IMR-90 (cell line): ENCODE results near the gene ADGRL3. TPM values are rescaled to one million over a fixed set of nuclear protein-coding genes. Genes with fewer than 3 reads are reported as not detected.

Experiments
- ATAC-seq: fragments of 200-7000 bp; cut with Tn5 transposase; 2 replicates; pipeline ENCODE4 v1.9.1; 2020; ENCODE audit warnings: low read depth, mild to moderate bottlenecking, moderate library complexity
- BruUV-seq: library from RNA; stranded (reverse); fragments of 400-500 nt; replicated peaks from 2 replicates; lab custom pipeline; 2021; lab: Mats Ljungman, UMichigan
- CTCF ChIA-PET: fragments of 300-600 bp; formaldehyde crosslinking; extraction: SDS; loops from one replicate; lab custom pipeline; 2021; ENCODE audit warnings: antibody characterized with exemption; lab: Yijun Ruan, JAX
- POLR2A ChIA-PET: fragments of 300-600 bp; sonication (Branson Sonifier 250); formaldehyde crosslinking; loops from one replicate; lab custom pipeline; 2022; ENCODE audit warnings: antibody characterized with exemption; ENCODE audit not compliant: unreplicated experiment; lab: Charles Lee
- DNase-seq: peaks from one replicate; pipeline ENCODE4 v3.0.0; 2013
- H2AFZ ChIP-seq: replicated peaks from 2 replicates; pipeline ENCODE3; 2013; ENCODE audit warnings: low read length, mild to moderate bottlenecking; ENCODE audit not compliant: poor library complexity
- H2AK5ac ChIP-seq: 2 replicates; pipeline ENCODE4 v1.6.1; 2013; ENCODE audit warnings: low read depth, low read length, inconsistent platforms
- H2AK9ac ChIP-seq: replicated peaks from 2 replicates; pipeline ENCODE3; 2013; ENCODE audit warnings: mild to moderate bottlenecking, low read depth, low read length, moderate library complexity; ENCODE audit not compliant: poor library complexity
- H2BK120ac ChIP-seq: 2 replicates; pipeline ENCODE4 v1.6.1; 2013; ENCODE audit warnings: low read depth, low read length, inconsistent platforms
- H2BK15ac ChIP-seq: 3 replicates; pipeline ENCODE4 v1.6.1; 2013; ENCODE audit warnings: low read depth, low read length, inconsistent platforms
- H2BK20ac ChIP-seq: 2 replicates; pipeline ENCODE4 v1.6.1; 2013; ENCODE audit warnings: low read depth, mild to moderate bottlenecking, inconsistent platforms, low read length, moderate library complexity
- H2BK5ac ChIP-seq: 2 replicates; pipeline ENCODE4 v1.6.1; 2013; ENCODE audit warnings: mild to moderate bottlenecking, low read depth, low read length, inconsistent platforms; ENCODE audit not compliant: poor library complexity, severe bottlenecking
- H3K14ac ChIP-seq: replicated peaks from 2 replicates; pipeline ENCODE4 v1.6.1; 2013; ENCODE audit warnings: low read depth, low read length, inconsistent platforms
- H3K18ac ChIP-seq: 2 replicates; pipeline ENCODE4 v1.6.1; 2013; ENCODE audit warnings: low read depth, low read length, control low read depth
- H3K23ac ChIP-seq: 2 replicates; pipeline ENCODE4 v1.6.1; 2013; ENCODE audit warnings: low read depth, low read length, inconsistent platforms
- H3K27ac ChIP-seq: 2 replicates; pipeline ENCODE4 v1.5.1; 2013; ENCODE audit warnings: mild to moderate bottlenecking, control low read depth, low read length; ENCODE audit not compliant: insufficient read depth
- H3K27me3 ChIP-seq: 2 replicates; pipeline ENCODE4 v1.6.1; 2013; ENCODE audit warnings: low read length; ENCODE audit not compliant: control insufficient read depth, insufficient read depth
- H3K36me3 ChIP-seq: 2 replicates; pipeline ENCODE4 v1.6.1; 2013; ENCODE audit warnings: low read length, mixed read lengths; ENCODE audit not compliant: control insufficient read depth, insufficient read depth
- H3K4ac ChIP-seq: 2 replicates; pipeline ENCODE4 v1.6.1; 2013; ENCODE audit warnings: low read depth, low read length, inconsistent platforms
- H3K4me1 ChIP-seq: 2 replicates; pipeline ENCODE4 v1.6.1; 2013; ENCODE audit warnings: low read length, mixed read lengths; ENCODE audit not compliant: control insufficient read depth, insufficient read depth
- H3K4me2 ChIP-seq: 2 replicates; pipeline ENCODE4 v1.6.1; 2013; ENCODE audit warnings: low read depth, mild to moderate bottlenecking, control low read depth, low read length, moderate library complexity
- H3K4me3 ChIP-seq: 2 replicates; pipeline ENCODE4 v1.5.1; 2013; ENCODE audit warnings: low read depth, mild to moderate bottlenecking, control low read depth, low read length, moderate library complexity; ENCODE audit not compliant: insufficient read depth
- H3K56ac ChIP-seq: 2 replicates; pipeline ENCODE4 v1.6.1; 2013; ENCODE audit warnings: low read length, inconsistent platforms; ENCODE audit not compliant: insufficient read depth; ENCODE audit errors: extremely low read depth
- H3K79me1 ChIP-seq, 2 experiments: 2 replicates each; pipeline ENCODE4 v1.6.1; 2013; ENCODE audit warnings: low read length in 2 of 2, inconsistent platforms in 1 of 2, low read depth in 1 of 2
- H3K9ac ChIP-seq: 2 replicates; pipeline ENCODE4 v1.6.1; 2013; ENCODE audit warnings: low read depth, low read length, control low read depth
- H3K9me1 ChIP-seq: 2 replicates; pipeline ENCODE4 v1.6.1; 2013; ENCODE audit warnings: low read length, inconsistent platforms; ENCODE audit not compliant: insufficient read depth
- H3K9me3 ChIP-seq: 2 replicates; pipeline ENCODE4 v1.6.1; 2013; ENCODE audit warnings: low read length; ENCODE audit not compliant: control insufficient read depth, insufficient read depth
- H4K20me1 ChIP-seq: 2 replicates; pipeline ENCODE4 v1.6.1; 2013; ENCODE audit warnings: low read length, inconsistent platforms; ENCODE audit not compliant: insufficient read depth
- H4K5ac ChIP-seq: 2 replicates; pipeline ENCODE4 v1.6.1; 2013; ENCODE audit warnings: mild to moderate bottlenecking, low read depth, low read length, control low read depth
- H4K8ac ChIP-seq, 2 experiments: 2 replicates each; pipeline ENCODE4 v1.6.1; 2013; ENCODE audit warnings: low read depth in 2 of 2, low read length in 2 of 2, control low read depth in 1 of 2, inconsistent platforms in 1 of 2
- H4K91ac ChIP-seq: 2 replicates; pipeline ENCODE4 v1.6.1; 2013; ENCODE audit warnings: low read depth, low read length, inconsistent platforms; ENCODE audit not compliant: insufficient read depth
- FOS ChIP-seq: fragments of 150-350 bp; IDR thresholded peaks from 2 replicates; pipeline ENCODE4 v1.6.1; 2016; ENCODE audit warnings: low read depth, low read length
- RCOR1 ChIP-seq: IDR thresholded peaks from 2 replicates; pipeline ENCODE4 v1.6.1; 2012; ENCODE audit warnings: mild to moderate bottlenecking, low read length, improper control_type of control experiment; ENCODE audit not compliant: insufficient replicate concordance
- WGBS, 2 experiments: methylation state at CpG; one replicate each; pipeline versions ENCODE4 v1.1.5 to v1.1.7; 2013; ENCODE audit warnings: missing lambda C conversion rate in 2 of 2; ENCODE audit not compliant: insufficient read length in 1 of 2; ENCODE audit errors: extremely low coverage in 2 of 2; 5-methylcytosine and 5-hydroxymethylcytosine counted together
- dilution Hi-C: fragments of 300-500 bp; cut with HindIII; formaldehyde crosslinking; loops from one replicate; pipeline ENCODE4 v1.14.3; 2018; ENCODE audit warnings: low sequenced_read_pairs; ENCODE audit not compliant: unreplicated experiment
- in situ Hi-C: fragments of 300-500 bp; cut with MboI; formaldehyde crosslinking; loops from 3 replicates; pipeline ENCODE4 v1.14.3; 2019; ENCODE audit warnings: low sequenced_read_pairs, inconsistent platforms, mixed read lengths
- intact Hi-C: fragments of 100-400 bp; cut with micrococcal nuclease; formaldehyde crosslinking; loops from 2 replicates; pipeline ENCODE4 v1.10.0; 2022
- polyA plus RNA-seq, 3 experiments: library from polyadenylated mRNA; depleted of rRNA; stranded (reverse); fragments of >200 nt; gene quantifications; 2 replicates each; pipeline ENCODE4 v1.2.3, GENCODE V29; 2012; ENCODE audit warnings: low replicate concordance in 1 of 3
- total RNA-seq: library from RNA; depleted of rRNA; stranded (reverse); fragments of >200 nt; gene quantifications from 2 replicates; pipeline ENCODE4 v1.2.3, GENCODE V29; 2012

ADGRL3 gene
- total and polyA plus RNA-seq, 2 of the 4 experiments (the other 2 are of a cell fraction): 0.46 to 2.5 TPM

GRCh38 chr4:61853041-61853440 is 652.9 kb downstream of the ADGRL3 start:
- no peak overlapping the region for H3K56ac ChIP-seq
- H3K9me1 ChIP-seq: no peaks in the 10 kb centered on the region
- H3K27me3 ChIP-seq: no peaks in the 10 kb centered on the region
- intact Hi-C loops: no loop called here
- H2AFZ ChIP-seq: no peak overlapping the region
- DNase-seq: no peak
- no peak overlapping the region for H3K4me2 ChIP-seq
- H2AK9ac ChIP-seq: no peak overlapping the region
- H3K18ac ChIP-seq: no peak overlapping the region
- no peaks in the 10 kb centered on the region for H3K36me3 ChIP-seq
- no peak overlapping the region for H3K4ac ChIP-seq
- ATAC-seq: no peak
- H3K79me1 ChIP-seq: no peaks in the 10 kb centered on the region
- in situ Hi-C loops: no loop called here
- 80% methylated on average over 1 of the region's 6 CpGs; no CpG with 5 or more reads in 1 of the 2 experiments for WGBS, 2 experiments
- H4K5ac ChIP-seq: no peak overlapping the region
- H3K4me1 ChIP-seq: no peaks in the 10 kb centered on the region
- H2BK5ac ChIP-seq: no peak overlapping the region
- H3K14ac ChIP-seq: no peak overlapping the region
- no peak for TF ChIP-seq RCOR1
- TF ChIP-seq FOS: no peak
- H2AK5ac ChIP-seq: no peak overlapping the region
- ChIA-PET POLR2A (no interaction called here), CTCF (no interaction called here)
- dilution Hi-C loops: no loop called here
- no TSS peak for BruUV-seq
- no peak overlapping the region for H3K4me3 ChIP-seq
- H3K9ac ChIP-seq: no peak overlapping the region
- H3K9me3 ChIP-seq: no peaks in the 10 kb centered on the region
- no peak overlapping the region for H2BK15ac ChIP-seq
- H4K91ac ChIP-seq: no peak overlapping the region
- no peak overlapping the region for H2BK120ac ChIP-seq
- H3K23ac ChIP-seq: no peak overlapping the region
- H2BK20ac ChIP-seq: no peak overlapping the region
- no peak overlapping the region for H4K8ac ChIP-seq
- H3K27ac ChIP-seq: no peak overlapping the region
- no peaks in the 10 kb centered on the region for H4K20me1 ChIP-seq
